Measurements from ENCODE around the gene SNRPA. TPM values are rescaled to one million over a fixed set of nuclear protein-coding genes. Genes with fewer than 3 reads are reported as not detected.

The SNRPA gene
- total RNA-seq, 1 experiment from 2014 or later = 147 TPM

DNA sequence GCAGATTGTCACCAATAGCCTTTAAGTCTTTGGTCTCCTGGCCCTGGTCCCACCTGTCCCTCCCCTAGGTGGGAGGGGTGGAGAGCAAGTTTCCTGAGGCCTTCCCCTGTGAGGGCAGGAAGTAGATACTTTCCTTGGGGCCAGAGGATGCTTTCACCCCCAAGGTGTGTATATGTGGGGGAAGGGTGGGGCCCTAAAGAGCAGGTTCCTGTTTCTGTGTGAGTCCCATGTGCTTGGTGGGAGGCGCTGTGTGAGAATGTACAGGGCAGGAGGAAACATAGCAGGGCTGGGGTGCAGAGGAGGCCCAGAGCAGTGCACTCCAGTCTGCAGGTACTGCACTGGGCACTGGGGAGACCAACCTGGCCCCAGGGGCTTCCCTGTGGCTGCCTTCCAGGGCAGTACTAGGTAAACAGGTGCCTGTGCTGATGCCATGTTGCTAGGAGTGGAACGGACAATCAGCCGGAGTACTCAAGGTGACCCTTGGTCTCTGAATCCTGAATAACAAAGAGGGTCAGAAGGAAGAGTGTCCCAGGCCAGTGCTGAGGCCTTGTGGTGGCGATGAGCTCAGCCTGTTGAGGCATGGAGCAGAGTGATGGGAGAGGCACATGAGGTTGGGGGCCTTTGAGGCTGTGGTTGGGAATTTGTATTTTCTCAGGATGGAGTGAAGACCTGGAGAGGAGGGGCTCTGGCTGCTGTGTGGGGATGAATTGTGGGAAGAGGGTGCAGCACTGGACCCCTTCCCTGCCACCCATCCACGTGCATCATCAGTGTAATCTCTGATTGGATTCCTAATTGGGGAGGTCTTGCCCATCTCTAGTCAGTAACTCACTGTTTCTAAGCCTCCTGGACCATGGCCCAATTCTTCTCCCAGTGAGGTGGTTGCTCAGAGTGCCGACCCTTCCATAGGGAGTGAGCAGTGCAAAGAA, 53.1 kb downstream of the SNRPA start:
- BruUV-seq (replicated peaks) = no TSS peak
- Histone ChIP-seq H3K4me1 (replicated peaks; ENCODE audit: insufficient read depth) (peaks cover 32% of the 10 kb centered on the region), H3K27ac (no peak overlapping the region), H3K4me2 (0 out of 2 replicates have a peak overlapping the region, but pooled peaks have one; percentile 7), H2AFZ (no peak overlapping the region), H3K36me3 (ENCODE audit: low read depth) (peaks cover 7% of the 10 kb centered on the region), H3K9me2 (ENCODE audit: insufficient read depth) (no peaks in the 10 kb centered on the region), H3K79me2 (ENCODE audit: low read depth) (peaks cover 51% of the 10 kb centered on the region), H3K9me3 (ENCODE audit: insufficient read depth, low read depth) (no peaks in the 10 kb centered on the region), H3F3A (ENCODE audit: insufficient read depth, low read depth) (no peaks in the 10 kb centered on the region), H3K4me3 (no peak overlapping the region), H4K20me1 (ENCODE audit: insufficient read depth) (peaks cover 49% of the 10 kb centered on the region), H3K27me3 (ENCODE audit: insufficient read depth, low read depth) (no peaks in the 10 kb centered on the region)
- CTCF ChIA-PET = interaction anchor here (0.6 kb wide), 1 partner anchor 456 kb away, joined by 16 read pairs; the partner anchor contains the start of genes C19orf47 and PLD3
- intact Hi-C loops (cut with micrococcal nuclease; ENCODE audit: unreplicated experiment) = no loop called here
- peak in 1 of 2 experiments; percentile 45 for DNase-seq
- no peak for TF ChIP-seq EZH2 (IDR thresholded peaks at IDR 0.05; ENCODE audit: low read depth)
- TF ChIP-seq, protein P1, sequence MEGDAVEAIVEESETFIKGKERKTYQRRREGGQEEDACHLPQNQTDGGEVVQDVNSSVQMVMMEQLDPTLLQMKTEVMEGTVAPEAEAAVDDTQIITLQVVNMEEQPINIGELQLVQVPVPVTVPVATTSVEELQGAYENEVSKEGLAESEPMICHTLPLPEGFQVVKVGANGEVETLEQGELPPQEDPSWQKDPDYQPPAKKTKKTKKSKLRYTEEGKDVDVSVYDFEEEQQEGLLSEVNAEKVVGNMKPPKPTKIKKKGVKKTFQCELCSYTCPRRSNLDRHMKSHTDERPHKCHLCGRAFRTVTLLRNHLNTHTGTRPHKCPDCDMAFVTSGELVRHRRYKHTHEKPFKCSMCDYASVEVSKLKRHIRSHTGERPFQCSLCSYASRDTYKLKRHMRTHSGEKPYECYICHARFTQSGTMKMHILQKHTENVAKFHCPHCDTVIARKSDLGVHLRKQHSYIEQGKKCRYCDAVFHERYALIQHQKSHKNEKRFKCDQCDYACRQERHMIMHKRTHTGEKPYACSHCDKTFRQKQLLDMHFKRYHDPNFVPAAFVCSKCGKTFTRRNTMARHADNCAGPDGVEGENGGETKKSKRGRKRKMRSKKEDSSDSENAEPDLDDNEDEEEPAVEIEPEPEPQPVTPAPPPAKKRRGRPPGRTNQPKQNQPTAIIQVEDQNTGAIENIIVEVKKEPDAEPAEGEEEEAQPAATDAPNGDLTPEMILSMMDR (conservative IDR thresholded peaks at IDR 0.05) = no peak
- POLR2A ChIA-PET (ENCODE audit: unreplicated experiment) = interaction anchor here (0.7 to 0.8 kb wide), 3 partner anchors 26 to 319 kb away, joined by 3 to 5 read pairs (median 3); partner anchors contain the start of gene RAB4B

GRCh38 chr19:40804783-40805242, 53.8 kb downstream of the SNRPA start:
- Histone ChIP-seq H2AFZ (no peak overlapping the region), H3K27me3 (ENCODE audit: insufficient read depth, low read depth) (no peaks in the 10 kb centered on the region), H3K27ac (no peak overlapping the region), H3K4me1 (replicated peaks; ENCODE audit: insufficient read depth) (peaks cover 32% of the 10 kb centered on the region), H3K9me2 (ENCODE audit: insufficient read depth) (no peaks in the 10 kb centered on the region), H3K4me2 (no peak overlapping the region), H3K36me3 (ENCODE audit: low read depth) (peaks cover 7% of the 10 kb centered on the region), H3K9me3 (ENCODE audit: insufficient read depth, low read depth) (no peaks in the 10 kb centered on the region), H3F3A (ENCODE audit: insufficient read depth, low read depth) (no peaks in the 10 kb centered on the region), H3K79me2 (ENCODE audit: low read depth) (peaks cover 46% of the 10 kb centered on the region), H3K4me3 (no peak overlapping the region), H4K20me1 (ENCODE audit: insufficient read depth) (peaks cover 49% of the 10 kb centered on the region)
- TF ChIP-seq EZH2 (IDR thresholded peaks at IDR 0.05; ENCODE audit: low read depth) = no peak
- TF ChIP-seq, protein P1 (conservative IDR thresholded peaks at IDR 0.05) = no peak; the same call in 1 of the 2 replicates
- CTCF ChIA-PET = no interaction called here
- BruUV-seq (replicated peaks) = no TSS peak
- POLR2A ChIA-PET (ENCODE audit: unreplicated experiment) = interaction anchor here (0.8 kb wide), 1 partner anchor 27 kb away, joined by 5 read pairs; the partner anchor contains the start of gene RAB4B
- intact Hi-C loops (cut with micrococcal nuclease; ENCODE audit: unreplicated experiment) = no loop called here
- no peak for DNase-seq

DNA sequence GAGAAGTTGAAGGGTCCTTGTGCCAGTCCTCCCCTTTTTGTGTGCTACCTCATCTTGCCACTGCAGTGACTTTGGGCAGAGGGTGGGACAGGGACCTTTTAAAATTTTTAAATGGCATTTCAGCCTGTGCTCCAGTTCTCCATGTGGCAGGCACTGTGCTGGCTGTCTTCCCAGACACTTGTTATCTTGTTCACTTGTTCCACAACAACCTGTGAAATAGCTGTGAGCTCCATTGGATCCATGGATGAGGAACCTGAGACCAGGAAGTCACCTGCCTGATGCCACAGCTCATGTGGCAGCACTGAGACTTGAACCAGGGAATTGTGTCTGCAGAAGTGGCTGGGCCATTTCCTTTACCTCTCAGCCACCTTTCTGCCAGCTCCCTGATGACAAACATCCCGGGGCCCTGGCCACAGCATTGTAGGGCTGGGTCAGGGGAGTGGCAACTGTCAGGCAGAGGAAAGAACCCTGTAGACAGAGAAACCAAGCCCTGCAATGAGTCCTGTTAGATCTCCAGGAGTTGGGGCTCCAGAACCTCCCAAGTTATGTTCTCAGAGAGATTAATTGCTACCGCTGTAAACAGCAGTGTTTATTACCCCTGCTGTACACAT, 54.4 kb downstream of the SNRPA start:
- ChIA-PET CTCF (no interaction called here), POLR2A (ENCODE audit: unreplicated experiment) (no interaction called here)
- no peaks in the 10 kb centered on the region for H3K9me3 ChIP-seq (ENCODE audit: insufficient read depth, low read depth)
- no peak overlapping the region for H3K4me2 ChIP-seq
- no peak overlapping the region for H3K27ac ChIP-seq
- BruUV-seq (replicated peaks) = no TSS peak
- DNase-seq = no peak
- no peaks in the 10 kb centered on the region for H3K27me3 ChIP-seq (ENCODE audit: insufficient read depth, low read depth)
- H3K4me1 ChIP-seq (replicated peaks; ENCODE audit: insufficient read depth) = peaks cover 27% of the 10 kb centered on the region
- H3K9me2 ChIP-seq (ENCODE audit: insufficient read depth) = no peaks in the 10 kb centered on the region
- TF ChIP-seq EZH2 (IDR thresholded peaks at IDR 0.05; ENCODE audit: low read depth) = no peak
- TF ChIP-seq, protein P1 (conservative IDR thresholded peaks at IDR 0.05) = no peak
- no peak overlapping the region for H2AFZ ChIP-seq
- H3K36me3 ChIP-seq (ENCODE audit: low read depth) = peaks cover 7% of the 10 kb centered on the region
- H3F3A ChIP-seq (ENCODE audit: insufficient read depth, low read depth) = no peaks in the 10 kb centered on the region
- H4K20me1 ChIP-seq (ENCODE audit: insufficient read depth) = peaks cover 49% of the 10 kb centered on the region
- H3K79me2 ChIP-seq (ENCODE audit: low read depth) = peaks cover 41% of the 10 kb centered on the region
- H3K4me3 ChIP-seq = no peak overlapping the region
- intact Hi-C loops (cut with micrococcal nuclease; ENCODE audit: unreplicated experiment) = no loop called here
